HG03575 (cell line): ENCODE measurements around the gene ANO1.
"Not testable (repeated sequence)": the region's sequence is repeated elsewhere in the genome, so short reads cannot be mapped to it uniquely, and the experiment has no call there.

Experiments
- ATAC-seq: cut with Tn5 transposase; IDR thresholded peaks from one replicate; pipeline ENCODE4 v1.9.1; 2021; ENCODE audit not compliant: unreplicated experiment, insufficient number of reproducible peaks, low FRiP score; ENCODE audit errors: extremely low read depth

The ANO1 gene

GRCh38 chr11:70078095-70078780, at the start of gene ANO1:
ANO1 (plus strand) TSS chr11:70078317; CDS start chr11:70078607, 290 bp downstream.
- ATAC-seq, result no peak

GRCh38 chr11:70029115-70029860, 48.8 kb upstream of the ANO1 start:
- ATAC-seq, result no peak

- no peak for ATAC-seq
Measured at GRCh38 chr11:70029861-70030380, 48.2 kb upstream of the ANO1 start.

GRCh38 chr11:70030412-70030811, 47.7 kb upstream of the ANO1 start:
- no peak for ATAC-seq

- no peak for ATAC-seq
Measured at GRCh38 chr11:70031631-70032469, 46.3 kb upstream of the ANO1 start.

GRCh38 chr11:70032470-70032795, 45.7 kb upstream of the ANO1 start:
- no peak for ATAC-seq

GRCh38 chr11:70032943-70033710, 45.0 kb upstream of the ANO1 start:
- no peak for ATAC-seq

- no peak for ATAC-seq
Measured at GRCh38 chr11:70033711-70034070, 44.4 kb upstream of the ANO1 start.

- ATAC-seq, result no peak
Measured at GRCh38 chr11:70034740-70035365, 43.3 kb upstream of the ANO1 start.

GRCh38 chr11:70035665-70036064, 42.5 kb upstream of the ANO1 start:
- not testable (repeated sequence) for ATAC-seq

- no peak for ATAC-seq
Measured at GRCh38 chr11:70036971-70037882, 40.9 kb upstream of the ANO1 start.

GRCh38 chr11:70038034-70038834, 39.9 kb upstream of the ANO1 start:
- no peak for ATAC-seq

- no peak for ATAC-seq
Measured at GRCh38 chr11:70040452-70040851, 37.7 kb upstream of the ANO1 start.

GRCh38 chr11:70040869-70041501, 37.1 kb upstream of the ANO1 start:
- no peak for ATAC-seq

GRCh38 chr11:70043482-70043881, 34.6 kb upstream of the ANO1 start:
- no peak for ATAC-seq

- ATAC-seq, result no peak
Measured at GRCh38 chr11:70046089-70046488, 32.0 kb upstream of the ANO1 start.
